ENCODE measurements around the gene CNNM2. TPM values are rescaled to one million over a fixed set of nuclear protein-coding genes. Genes with fewer than 3 reads are reported as not detected.
"Not testable (repeated sequence)": the region's sequence is repeated elsewhere in the genome, so short reads cannot be mapped to it uniquely, and the experiment has no call there.

The CNNM2 gene
- total RNA-seq, 1 donor from 2014 or later = 1.2 TPM

DNA sequence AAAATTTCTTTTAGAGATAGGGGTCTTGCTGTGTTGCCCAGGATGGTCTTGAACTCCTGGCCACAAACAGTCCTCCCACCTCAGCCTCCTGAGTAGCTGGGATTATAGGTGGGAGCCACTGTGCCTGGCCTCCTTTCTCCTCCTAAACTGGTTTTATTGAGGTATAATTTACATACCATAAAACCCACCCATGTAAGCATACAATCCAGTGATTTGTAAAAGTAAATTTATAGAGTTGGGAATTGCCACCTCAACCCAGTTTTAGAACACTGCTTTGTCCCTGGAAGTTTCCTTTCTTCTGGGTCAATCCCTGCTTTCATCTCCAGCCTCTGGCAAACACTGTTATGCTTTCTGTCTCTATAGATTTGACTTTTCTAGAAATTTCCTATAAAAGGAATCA is 49.0 kb downstream of the CNNM2 start:
- no peak for DNase-seq (ENCODE audit: low read depth in 2 of 2)

DNA sequence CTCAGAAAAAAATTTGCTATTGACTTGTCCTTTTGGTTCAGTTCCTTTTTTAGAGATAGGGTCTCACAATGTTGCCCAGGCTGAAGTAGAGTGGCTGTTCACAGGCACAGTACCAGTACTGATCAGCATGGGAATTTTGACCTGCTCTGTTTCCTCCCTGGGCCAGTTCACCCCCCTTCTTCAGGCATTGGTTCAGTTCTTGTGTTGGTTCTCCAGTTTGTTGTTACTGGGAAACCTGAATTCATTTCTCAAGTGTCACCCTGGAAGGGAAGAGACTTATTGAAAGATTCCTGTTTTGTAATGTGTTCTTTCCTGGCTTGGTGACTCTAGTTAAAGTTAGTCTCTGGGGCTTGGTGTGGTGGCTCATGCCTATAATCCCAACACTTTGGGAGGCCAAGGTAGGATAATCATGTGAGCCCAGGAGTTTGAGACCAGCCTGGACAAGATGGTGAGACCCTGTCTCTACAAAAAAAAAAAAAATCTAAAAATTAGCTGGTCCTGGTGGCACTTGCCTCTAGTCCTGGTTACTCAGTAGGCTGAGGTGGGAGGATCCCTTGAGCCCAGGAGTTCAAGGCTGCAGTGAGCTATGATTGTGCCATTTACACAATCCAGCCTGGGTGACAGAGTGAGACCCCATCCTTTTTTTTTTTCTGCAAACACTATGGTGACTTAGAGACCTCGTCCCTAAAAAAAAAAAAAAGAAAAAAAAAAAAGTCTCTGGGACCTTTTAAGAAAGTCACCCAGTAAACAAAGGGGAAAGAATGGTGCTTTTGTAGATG is 52.7 kb downstream of the CNNM2 start:
- DNase-seq (ENCODE audit: low read depth in 2 of 2) = no peak

DNA sequence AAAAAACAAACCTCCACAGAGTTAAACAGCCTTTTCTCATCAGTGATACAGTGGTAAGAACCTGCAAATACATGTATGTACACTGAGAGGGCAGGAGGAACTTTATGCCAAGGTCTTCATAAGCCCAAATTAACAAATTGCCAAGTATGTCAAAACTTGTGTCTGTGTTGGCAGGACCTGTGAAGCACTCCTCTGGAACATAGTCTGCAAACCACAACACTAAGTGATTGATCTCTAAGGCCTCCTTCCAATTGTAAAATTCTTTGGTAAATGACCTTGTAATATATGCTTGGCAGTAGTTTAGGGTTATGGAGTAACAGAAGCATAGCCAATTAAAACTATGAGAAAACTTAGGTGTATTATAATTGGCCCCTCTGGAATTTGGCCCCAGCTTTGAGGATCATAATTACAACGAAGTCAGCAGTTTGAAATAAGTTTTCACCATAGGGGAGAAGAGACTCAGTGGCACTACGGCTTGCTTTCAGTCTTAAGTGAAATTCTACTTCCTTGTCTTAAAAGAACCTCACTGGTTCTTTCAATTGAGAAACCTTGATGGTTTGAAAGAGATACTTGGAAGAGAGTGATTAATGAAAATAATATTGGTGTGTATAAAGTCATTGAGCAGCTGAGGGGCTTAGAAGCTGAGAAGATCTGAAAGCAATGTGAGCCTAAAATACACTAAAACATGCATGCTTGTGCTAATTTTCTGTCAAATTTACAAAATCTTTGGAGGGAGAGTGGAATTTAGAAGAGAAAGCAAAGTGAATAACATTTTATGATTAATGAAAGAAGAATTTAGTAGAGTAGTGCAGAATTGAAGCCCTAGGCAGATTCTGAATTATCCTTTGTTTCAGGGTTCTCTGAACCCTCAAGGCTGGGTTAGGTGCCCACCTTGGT is 57.6 kb downstream of the CNNM2 start:
- DNase-seq (ENCODE audit: low read depth in 2 of 2) = no peak

DNA sequence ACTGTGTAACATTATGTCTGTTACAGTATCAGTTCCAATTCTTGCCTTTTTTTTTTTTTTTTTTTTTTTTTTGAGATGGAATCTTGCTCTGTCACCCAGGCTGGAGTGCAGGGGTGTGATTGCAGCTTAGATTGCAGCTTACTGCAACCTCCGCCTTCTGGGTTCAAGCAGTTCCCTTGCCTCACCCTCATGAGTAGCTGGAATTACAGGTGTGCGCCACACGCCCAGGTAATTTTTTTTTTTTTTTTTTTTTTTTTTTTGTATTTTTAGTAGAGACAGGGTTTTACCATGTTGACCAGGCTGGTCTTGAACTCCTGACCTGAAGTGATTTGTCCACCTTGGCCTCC is 58.3 kb downstream of the CNNM2 start:
- not testable (repeated sequence) for DNase-seq (ENCODE audit: low read depth in 2 of 2)

DNA sequence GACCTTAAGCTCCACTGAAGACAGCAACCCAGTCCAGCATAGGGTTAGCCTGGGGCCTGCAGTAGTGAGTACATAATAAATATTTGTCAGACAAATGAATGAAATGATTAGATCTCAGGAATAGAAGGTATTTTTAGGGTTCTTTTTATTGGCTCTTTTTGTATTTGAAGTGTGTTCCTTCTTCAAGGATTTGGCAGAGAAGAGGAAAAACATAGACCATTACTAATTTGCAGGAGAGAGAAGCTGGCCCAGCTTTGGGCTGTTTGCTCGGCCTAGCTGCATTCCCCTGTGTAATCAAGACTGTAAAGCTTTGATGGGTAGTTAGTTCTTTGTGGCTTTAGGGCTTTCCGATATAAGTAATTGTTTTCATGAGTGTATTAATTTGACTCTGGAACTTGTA is 64.2 kb downstream of the CNNM2 start:
- DNase-seq (ENCODE audit: low read depth in 2 of 2) = no peak

DNA sequence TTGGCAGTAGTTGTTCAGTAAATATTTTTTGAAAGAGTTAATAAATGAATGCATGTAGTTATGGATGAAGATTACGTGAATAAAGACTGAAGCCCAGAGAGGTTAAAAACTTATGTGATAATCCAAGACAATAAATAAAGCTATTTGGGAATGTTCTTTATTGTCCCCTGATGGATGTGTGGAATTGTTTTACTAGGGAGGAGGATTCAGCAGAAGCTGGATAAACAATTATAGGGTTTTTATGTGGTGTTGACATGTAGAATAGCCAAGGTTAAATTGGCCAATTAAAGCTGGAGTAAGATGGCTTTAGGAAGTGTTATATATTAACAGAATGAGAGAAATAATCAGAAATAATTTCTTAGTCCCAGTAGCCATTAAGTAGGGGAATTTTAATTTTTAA is 66.0 kb downstream of the CNNM2 start:
- DNase-seq (ENCODE audit: low read depth in 2 of 2) = no peak

DNA sequence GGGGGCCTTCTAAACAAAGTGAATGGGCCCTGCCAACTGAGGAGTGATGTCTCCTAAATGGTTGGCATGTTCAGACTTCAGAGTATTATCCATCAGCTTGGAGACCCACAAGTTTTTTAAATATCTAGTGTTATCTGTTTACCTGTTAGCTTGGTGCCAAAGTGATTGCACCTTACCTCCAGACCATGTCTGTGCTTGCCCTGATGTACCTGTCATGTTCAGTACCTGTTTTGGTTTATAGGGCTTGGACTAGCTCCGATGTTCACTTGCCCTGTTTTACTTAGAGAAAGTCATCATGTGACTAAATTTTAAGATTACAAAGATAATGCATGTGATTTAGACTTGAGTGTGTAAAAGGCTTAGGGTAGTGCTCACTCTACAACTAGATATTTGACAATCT is 67.7 kb downstream of the CNNM2 start:
- DNase-seq (ENCODE audit: low read depth in 2 of 2) = no peak

DNA sequence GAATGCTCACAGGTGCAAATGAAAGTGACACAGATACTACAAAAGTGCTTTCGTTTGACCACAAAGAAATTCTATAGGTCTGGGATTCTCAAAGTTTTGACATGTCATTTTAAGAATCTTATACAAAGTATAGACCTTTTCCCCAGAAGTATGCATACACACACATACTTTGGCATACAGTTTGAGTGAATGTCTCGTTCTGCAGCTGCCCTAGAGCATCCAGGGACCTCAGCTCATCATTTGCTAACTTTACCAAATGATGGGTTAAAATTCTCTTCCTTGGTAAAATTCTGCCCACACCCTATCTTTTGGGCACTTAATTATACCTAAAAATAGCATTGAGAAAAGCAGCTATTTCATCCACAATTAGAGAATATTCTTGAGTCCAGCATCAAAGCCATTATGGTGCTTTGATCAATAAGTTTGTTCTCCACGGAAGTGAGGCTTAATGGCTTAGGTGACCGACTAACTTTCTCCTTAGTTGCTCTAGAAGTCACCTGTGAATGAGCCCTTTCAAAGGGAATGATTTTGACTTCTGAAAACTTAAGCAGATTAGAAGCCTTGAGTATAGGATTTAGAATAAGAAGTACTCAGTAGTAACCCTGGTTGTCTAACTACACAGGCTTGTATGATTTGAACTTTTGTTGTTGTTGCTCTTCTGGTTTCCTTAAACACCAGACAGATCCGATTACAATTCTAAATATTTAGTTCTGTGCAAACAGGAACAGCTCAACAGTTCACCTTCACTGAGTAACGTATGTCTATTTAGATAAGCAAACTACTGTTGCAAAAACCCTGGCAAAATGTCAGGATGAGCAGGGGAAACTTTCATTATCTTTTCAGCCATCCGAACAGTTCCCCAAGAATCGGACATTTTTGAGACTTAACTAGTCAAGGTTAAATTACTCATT is 70.6 kb downstream of the CNNM2 start:
- DNase-seq (ENCODE audit: low read depth in 2 of 2) = peak in 1 of 2 donors; percentile 18

DNA sequence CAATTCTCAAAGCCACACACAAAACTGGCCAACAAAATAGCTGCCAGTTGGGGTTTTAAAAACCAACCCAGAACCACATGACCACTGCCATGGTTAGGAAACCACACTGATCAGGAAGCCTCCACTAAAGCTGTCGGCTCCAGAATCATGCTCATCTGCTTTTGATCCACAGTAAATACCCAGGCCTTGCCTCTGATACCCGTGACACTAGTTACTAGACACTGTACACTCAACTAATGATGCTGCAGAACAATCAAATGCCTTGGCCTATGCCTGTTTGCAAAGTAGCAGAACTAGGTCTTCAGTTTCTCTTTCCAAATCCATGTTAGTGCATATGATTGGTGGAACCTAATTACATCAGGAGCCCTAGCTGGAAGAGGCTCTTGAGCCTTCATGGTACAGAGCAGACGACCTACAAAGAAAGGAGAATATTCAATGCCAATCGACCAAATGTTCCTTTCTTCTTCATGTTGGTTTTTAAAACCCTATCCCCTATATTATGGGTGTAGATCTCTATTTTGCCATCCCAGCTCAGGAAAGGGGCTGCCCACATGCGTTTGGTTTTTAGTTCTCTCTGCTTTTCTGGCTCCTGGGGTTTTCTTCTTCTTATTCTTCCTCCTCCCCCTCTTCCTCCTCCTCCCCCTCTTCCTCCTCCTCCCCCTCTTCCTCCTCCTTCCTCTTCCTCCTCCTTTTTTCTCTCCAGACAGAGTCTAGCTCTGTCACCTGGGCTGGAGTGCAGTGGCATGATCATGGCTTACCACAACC is 76.6 kb downstream of the CNNM2 start:
- no peak for DNase-seq (ENCODE audit: low read depth in 2 of 2)

- no peak for DNase-seq (ENCODE audit: low read depth in 2 of 2)
Observed at GRCh38 chr10:102996876-102997275, 78.8 kb downstream of the CNNM2 start.

GRCh38 chr10:102997998-102998397 is 79.9 kb downstream of the CNNM2 start:
- no peak for DNase-seq (ENCODE audit: low read depth in 2 of 2)

- DNase-seq (ENCODE audit: low read depth in 2 of 2) = no peak
Observed at GRCh38 chr10:102998399-102998907, 80.4 kb downstream of the CNNM2 start.

GRCh38 chr10:103000050-103000449 is 82.0 kb downstream of the CNNM2 start:
- DNase-seq (ENCODE audit: low read depth in 2 of 2) = not testable (repeated sequence)

DNA sequence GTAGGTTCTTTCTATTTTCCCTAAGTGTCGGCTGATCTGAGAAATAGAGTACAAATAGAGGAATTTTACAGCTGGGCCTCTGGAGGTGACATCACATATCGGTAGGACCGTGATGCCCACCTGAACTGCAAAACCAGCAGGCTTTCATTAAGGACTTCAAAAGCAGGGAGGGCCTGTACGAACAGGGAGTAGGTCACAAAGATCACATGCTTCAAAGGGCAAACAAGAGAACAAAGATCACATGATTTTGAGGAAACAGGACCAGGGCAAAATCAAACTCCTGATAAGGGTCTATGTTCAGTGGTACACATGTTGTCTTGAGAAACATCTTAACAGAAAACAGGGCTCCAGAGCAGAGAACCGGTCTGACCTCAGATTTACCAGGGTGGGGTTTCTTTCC is 88.9 kb downstream of the CNNM2 start:
- no peak for DNase-seq (ENCODE audit: low read depth in 2 of 2)

- no peak for DNase-seq (ENCODE audit: low read depth in 2 of 2)
Observed at GRCh38 chr10:103013416-103013815, 95.3 kb downstream of the CNNM2 start.

DNA sequence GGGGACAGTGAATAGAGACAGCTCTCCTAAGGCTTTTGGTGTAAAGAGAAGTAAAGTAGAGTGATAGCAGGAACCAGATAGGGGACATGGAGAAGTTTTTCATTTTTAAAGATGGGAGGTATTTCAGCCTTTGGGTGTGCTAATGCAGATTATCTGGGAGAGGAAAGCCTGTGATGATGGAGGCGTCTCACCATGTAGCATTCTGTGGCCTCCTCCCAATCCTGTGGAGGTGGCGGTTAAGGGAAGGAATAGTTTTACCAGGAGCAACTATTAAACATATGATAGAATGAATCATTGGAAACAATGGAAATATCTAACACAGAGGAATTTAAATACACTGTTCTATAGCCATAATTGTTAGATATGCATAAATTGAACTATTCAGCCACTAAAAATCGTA is 101.3 kb downstream of the CNNM2 start:
- no peak for DNase-seq (ENCODE audit: low read depth in 2 of 2)

GRCh38 chr10:103021150-103021899 is 103.2 kb downstream of the CNNM2 start:
- DNase-seq (ENCODE audit: low read depth in 2 of 2) = no peak

DNA sequence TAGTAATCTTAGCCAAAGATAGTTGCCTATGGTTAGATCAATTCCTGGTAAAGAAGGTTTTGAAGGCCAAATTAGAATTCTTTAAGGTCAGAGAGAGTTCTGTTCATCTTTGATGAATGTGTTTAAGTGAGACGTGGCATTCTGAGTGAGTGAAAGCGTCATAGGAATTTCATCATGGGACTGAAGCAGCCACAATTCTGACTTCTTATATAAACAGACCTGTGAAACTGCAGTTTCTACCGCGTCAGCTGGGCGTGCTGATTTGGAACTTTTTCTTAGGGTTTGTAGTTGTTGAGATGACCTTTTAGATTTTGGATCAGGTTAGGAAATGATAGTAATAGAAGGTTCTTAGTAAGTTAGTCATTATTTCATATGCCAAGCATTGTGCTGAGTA is 103.8 kb downstream of the CNNM2 start:
- DNase-seq (ENCODE audit: low read depth in 2 of 2) = no peak

DNA sequence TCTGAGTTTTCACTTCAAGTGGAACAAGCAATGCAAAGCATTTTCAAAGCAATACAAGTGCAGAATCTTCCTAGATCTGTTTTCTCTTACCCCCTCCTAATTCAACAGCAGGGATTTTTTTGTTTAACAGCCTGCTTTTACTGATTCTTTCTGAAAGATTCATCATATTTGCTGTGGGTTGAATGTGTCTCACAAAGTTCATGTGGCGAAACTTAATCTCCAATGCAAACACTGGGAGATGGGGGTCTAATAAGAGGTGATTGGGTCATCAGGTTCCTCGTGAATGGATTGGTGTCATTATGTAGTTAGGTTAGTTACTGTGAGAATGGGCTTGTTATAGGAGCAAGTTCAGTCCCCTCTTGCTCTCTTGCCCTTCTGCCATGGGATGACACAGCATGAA is 107.6 kb downstream of the CNNM2 start:
- no peak for DNase-seq (ENCODE audit: low read depth in 2 of 2)

DNA sequence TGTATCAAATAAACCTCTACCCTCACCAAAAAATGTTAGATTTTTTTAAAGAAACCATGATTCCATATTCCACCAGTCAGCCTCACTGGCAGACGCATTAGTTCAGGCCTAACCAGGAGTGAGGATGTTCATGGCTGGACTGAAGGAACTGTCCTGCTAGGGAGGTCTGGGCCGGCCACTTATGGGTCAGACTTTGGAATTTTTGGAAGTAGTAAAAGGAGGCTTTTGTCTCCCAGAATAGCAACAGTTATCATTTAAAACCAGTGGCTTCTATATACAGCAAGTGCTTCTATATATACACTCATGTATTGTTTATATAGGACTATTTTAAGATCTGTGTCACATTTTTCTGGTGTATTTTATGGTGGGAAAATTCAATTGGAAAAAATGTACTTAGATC is 120.5 kb downstream of the CNNM2 start:
- DNase-seq (ENCODE audit: low read depth in 2 of 2) = no peak

All from dermis microvascular lymphatic vessel endothelial cell (primary cell).